CD14-positive monocyte (primary cell): ENCODE data around the gene RGMA. TPM values are rescaled to one million over a fixed set of nuclear protein-coding genes. Genes with fewer than 3 reads are reported as not detected.

Experiments used
- DNase-seq, 3 donors: peaks; one replicate each; pipeline ENCODE4 v3.0.0-alpha.2; 2011 to 2022
- H2AFZ ChIP-seq: 2 replicates; pipeline ENCODE4 v1.6.0; 2012; ENCODE audit warnings: mild to moderate bottlenecking, low read depth, low read length, inconsistent platforms; ENCODE audit not compliant: insufficient read depth, poor library complexity, severe bottlenecking
- H3K27ac ChIP-seq, 2 donors: 1 replicate in 1 of 2; 2 replicates in 1 of 2; pipeline ENCODE4 v1.5.1; 2012 to 2013; ENCODE audit warnings: low read length in 2 of 2, control low read depth in 1 of 2, inconsistent platforms in 1 of 2, low read depth in 1 of 2, mild to moderate bottlenecking in 1 of 2
- H3K27me3 ChIP-seq, 2 donors: one replicate each; pipeline versions ENCODE4 v1.6.0 to v1.6.1; 2011 to 2013; ENCODE audit warnings: low read length in 2 of 2; ENCODE audit not compliant: control insufficient read depth in 2 of 2, insufficient read depth in 2 of 2
- H3K36me3 ChIP-seq, 2 donors: replicated peaks in 1 of 2; 1 replicate in 1 of 2; 2 replicates in 1 of 2; pipeline versions ENCODE4 v1.5.1 to v1.6.1; 2012 to 2013; ENCODE audit warnings: low read length in 2 of 2, control low read depth in 1 of 2, inconsistent platforms in 1 of 2, mild to moderate bottlenecking in 1 of 2; ENCODE audit not compliant: insufficient read depth in 2 of 2, control insufficient read depth in 1 of 2
- H3K4me1 ChIP-seq, 2 donors: 1 replicate in 1 of 2; 2 replicates in 1 of 2; pipeline versions ENCODE4 v1.5.1 to v1.6.1; 2012 to 2013; ENCODE audit warnings: low read length in 2 of 2, control low read depth in 1 of 2, inconsistent platforms in 1 of 2, mild to moderate bottlenecking in 1 of 2, moderate library complexity in 1 of 2; ENCODE audit not compliant: insufficient read depth in 2 of 2, control insufficient read depth in 1 of 2
- H3K4me2 ChIP-seq: replicated peaks from 2 replicates; pipeline ENCODE3; 2012; ENCODE audit warnings: low read length, moderate library complexity, mild to moderate bottlenecking; ENCODE audit not compliant: poor library complexity, severe bottlenecking; ENCODE audit errors: extremely low read depth
- H3K4me3 ChIP-seq, 3 experiments: fragments of 200-600 bp in 1 of 3; sonication (generic) in 1 of 3; replicated peaks in 1 of 3; 1 replicate in 2 of 3; 2 replicates in 1 of 3; pipeline ENCODE4 v1.5.1; 2011 to 2013; ENCODE audit warnings: low read length in 3 of 3, mild to moderate bottlenecking in 3 of 3, control low read depth in 2 of 3, low read depth in 2 of 3, inconsistent platforms in 1 of 3, moderate library complexity in 1 of 3
- H3K79me2 ChIP-seq: 2 replicates; pipeline ENCODE4 v1.6.0; 2012; ENCODE audit warnings: mild to moderate bottlenecking, control low read depth, inconsistent platforms, low read length, moderate library complexity; ENCODE audit not compliant: insufficient read depth
- H3K9ac ChIP-seq: 2 replicates; pipeline ENCODE4 v1.6.0; 2017; ENCODE audit warnings: low read length, mild to moderate bottlenecking; ENCODE audit not compliant: insufficient read depth, poor library complexity, severe bottlenecking
- H3K9me3 ChIP-seq, 2 donors: replicated peaks in 1 of 2; 1 replicate in 1 of 2; 2 replicates in 1 of 2; pipeline versions ENCODE4 v1.5.1 to v1.6.1; 2012 to 2013; ENCODE audit warnings: low read length in 2 of 2, control low read depth in 1 of 2; ENCODE audit not compliant: control insufficient read depth in 1 of 2, insufficient read depth in 1 of 2
- H4K20me1 ChIP-seq: 2 replicates; pipeline ENCODE4 v1.6.0; 2012; ENCODE audit warnings: mild to moderate bottlenecking, low read length, control low read depth, moderate library complexity; ENCODE audit not compliant: insufficient read depth
- H3K27ac Mint-ChIP-seq, 7 donors: one replicate each; pipeline ENCODE4 v1.8.0; 2020; ENCODE audit warnings: mild to moderate bottlenecking in 7 of 7, mixed read lengths in 7 of 7, moderate library complexity in 6 of 7, inconsistent platforms in 2 of 7
- H3K27me3 Mint-ChIP-seq, 3 donors: one replicate each; pipeline ENCODE4 v1.8.0; 2021 to 2022; ENCODE audit warnings: low read depth in 3 of 3, mild to moderate bottlenecking in 3 of 3, mixed read lengths in 3 of 3, moderate library complexity in 3 of 3, inconsistent platforms in 1 of 3
- H3K36me3 Mint-ChIP-seq, 2 donors: one replicate each; pipeline ENCODE4 v1.8.0; 2020; ENCODE audit warnings: mixed read lengths in 2 of 2, inconsistent platforms in 1 of 2, mild to moderate bottlenecking in 1 of 2
- H3K4me1 Mint-ChIP-seq: one replicate; pipeline ENCODE4 v1.8.0; 2020; ENCODE audit warnings: mild to moderate bottlenecking, mixed read lengths
- H3K4me3 Mint-ChIP-seq, 2 donors: one replicate each; pipeline ENCODE4 v1.8.0; 2020; ENCODE audit warnings: mild to moderate bottlenecking in 2 of 2, mixed read lengths in 2 of 2, moderate library complexity in 1 of 2
- H3K9me3 Mint-ChIP-seq, 7 donors: one replicate each; pipeline ENCODE4 v1.8.0; 2020 to 2022; ENCODE audit warnings: mixed read lengths in 7 of 7, mild to moderate bottlenecking in 6 of 7, moderate library complexity in 6 of 7, inconsistent platforms in 2 of 7
- CTCF ChIP-seq: fragments of 200-600 bp; IDR thresholded peaks from one replicate; pipeline ENCODE4 v1.8.0; 2022; ENCODE audit warnings: antibody characterized with exemption, mild to moderate bottlenecking
- WGBS: methylation state at CpG from one replicate; pipeline ENCODE4 v1.1.5; 2013; ENCODE audit warnings: missing lambda C conversion rate; ENCODE audit not compliant: insufficient coverage; 5-methylcytosine and 5-hydroxymethylcytosine counted together
- intact Hi-C, 2 donors: fragments of 100-400 bp; cut with micrococcal nuclease; formaldehyde crosslinking; loops; one replicate each; pipeline versions ENCODE4 v1.15.0 to v1.15.1; 2023
- polyA plus RNA-seq, 3 donors: library from polyadenylated mRNA; depleted of rRNA in 1 of 3; unstranded in 2 of 3; stranded (reverse) in 1 of 3; fragments of 300-500 nt in 2 of 3; fragments of >200 nt in 1 of 3; fragmentation: Illumina TruSeq in 2 of 3; gene quantifications; 1 replicate in 2 of 3; 2 replicates in 1 of 3; pipeline ENCODE4 v1.2.3, GENCODE V29; 2012 to 2021

The RGMA gene
- polyA plus RNA-seq, 3 donors = 0.07 to 0.35 (median 0.08) TPM

- H3K36me3 Mint-ChIP-seq = peaks cover 93 to 97% of the 10 kb centered on the region in 2 donors
- no peak overlapping the region for H3K9ac ChIP-seq
- intact Hi-C loops = loop anchor here in 1 of 2 donors (10.0 kb wide), 1 partner anchor 47 kb away; no protein-coding TSS in a partner anchor
- no peaks in the 10 kb centered on the region for H3K9me3 Mint-ChIP-seq
- no peak overlapping the region for H3K4me3 ChIP-seq
- no peak for TF ChIP-seq CTCF
- WGBS = no CpG with 5 or more reads among the region's 2 CpGs
- H2AFZ ChIP-seq = no peak overlapping the region
- DNase-seq = no peak
- peak overlapping the region in 1 of 7 donors; percentile 9 for H3K27ac Mint-ChIP-seq
- H3K9me3 ChIP-seq = no peaks in the 10 kb centered on the region
- no peak overlapping the region for H3K27ac ChIP-seq
- peaks cover 0 to 2% (median 0%) of the 10 kb centered on the region in 3 donors for H3K27me3 Mint-ChIP-seq
- H3K79me2 ChIP-seq = peaks cover 4% of the 10 kb centered on the region
- peaks cover 90 to 100% of the 10 kb centered on the region in 2 donors for H3K36me3 ChIP-seq
- no peak overlapping the region for H3K4me2 ChIP-seq
- H4K20me1 ChIP-seq = peaks cover 23% of the 10 kb centered on the region
- no peaks in the 10 kb centered on the region for H3K4me1 Mint-ChIP-seq
- H3K27me3 ChIP-seq = no peaks in the 10 kb centered on the region
- H3K4me1 ChIP-seq = no peaks in the 10 kb centered on the region
- H3K4me3 Mint-ChIP-seq = no peak overlapping the region
Measured at GRCh38 chr15:93001881-93002280, 87.1 kb downstream of the RGMA start.

GRCh38 chr15:93001156-93001555 lies 87.9 kb downstream of the RGMA start:
- Histone ChIP-seq H3K79me2 (peaks cover 4% of the 10 kb centered on the region), H3K4me1 (no peaks in the 10 kb centered on the region), H2AFZ (no peak overlapping the region), H3K27ac (no peak overlapping the region), H3K4me2 (no peak overlapping the region), H3K4me3 (no peak overlapping the region), H3K9ac (no peak overlapping the region), H3K27me3 (no peaks in the 10 kb centered on the region), H3K36me3 (peaks cover 90 to 100% of the 10 kb centered on the region in 2 donors), H3K9me3 (no peaks in the 10 kb centered on the region), H4K20me1 (peaks cover 19% of the 10 kb centered on the region)
- Mint-ChIP-seq H3K4me1 (no peaks in the 10 kb centered on the region), H3K27me3 (peaks cover 0 to 2% (median 0%) of the 10 kb centered on the region in 3 donors), H3K4me3 (no peak overlapping the region), H3K27ac (no peak overlapping the region), H3K9me3 (no peaks in the 10 kb centered on the region), H3K36me3 (peaks cover 92 to 97% of the 10 kb centered on the region in 2 donors)
- WGBS = 100% methylated on average over 6 of the region's 6 CpGs
- no peak for TF ChIP-seq CTCF
- intact Hi-C loops = loop anchor here in 1 of 2 donors (10.0 kb wide), 1 partner anchor 46 kb away; no protein-coding TSS in a partner anchor
- DNase-seq = no peak
